LoVo (cell line): ENCODE results near the gene SLC4A1.
A peak's percentile ranks its signal among the peaks of the same experiment; 100 is the strongest.

ENCODE experiments used
- DNase-seq: peaks from one replicate; pipeline ENCODE4 v3.0.0-alpha.2; 2016; ENCODE audit warnings: low spot score

SLC4A1 gene

GRCh38 chr17:44267818-44268490 lies at the start of gene SLC4A1:
Gene SLC4A1, minus strand, starts transcription at chr17:44268135. Its CDS starts 5,269 bp downstream, at chr17:44262866.
- no peak for DNase-seq

GRCh38 chr17:44317545-44317944 lies 49.6 kb upstream of the SLC4A1 start:
- DNase-seq, result no peak

- no peak for DNase-seq
Observed at GRCh38 chr17:44315760-44316731, 48.1 kb upstream of the SLC4A1 start.

- DNase-seq, result peak; percentile 33
Observed at GRCh38 chr17:44314869-44315661, 47.1 kb upstream of the SLC4A1 start.

GRCh38 chr17:44314524-44314868 lies 46.6 kb upstream of the SLC4A1 start:
- no peak for DNase-seq

- no peak for DNase-seq
Observed at GRCh38 chr17:44314031-44314430, 46.1 kb upstream of the SLC4A1 start.

GRCh38 chr17:44312396-44313104 lies 44.6 kb upstream of the SLC4A1 start:
- no peak for DNase-seq

- DNase-seq, result no peak
Observed at GRCh38 chr17:44311562-44312181, 43.7 kb upstream of the SLC4A1 start.

GRCh38 chr17:44310609-44311376 lies 42.9 kb upstream of the SLC4A1 start:
- no peak for DNase-seq

- no peak for DNase-seq
Observed at GRCh38 chr17:44310188-44310587, 42.3 kb upstream of the SLC4A1 start.

- DNase-seq, result no peak
Observed at GRCh38 chr17:44309472-44309871, 41.5 kb upstream of the SLC4A1 start.

GRCh38 chr17:44308865-44309264 lies 40.9 kb upstream of the SLC4A1 start:
- DNase-seq, result no peak

GRCh38 chr17:44308320-44308818 lies 40.4 kb upstream of the SLC4A1 start, which contains the start of gene RUNDC3A:
Gene RUNDC3A, plus strand, starts transcription at chr17:44308601. Its CDS starts 232 bp downstream, at chr17:44308833.
- no peak for DNase-seq

- no peak for DNase-seq
Observed at GRCh38 chr17:44307387-44308186, 39.7 kb upstream of the SLC4A1 start.

- DNase-seq, result no peak
Observed at GRCh38 chr17:44304651-44305050, 36.7 kb upstream of the SLC4A1 start.

- DNase-seq, result no peak
Observed at GRCh38 chr17:44297975-44298374, 30.0 kb upstream of the SLC4A1 start.

- DNase-seq, result no peak
Observed at GRCh38 chr17:44293509-44294226, 25.7 kb upstream of the SLC4A1 start.

- no peak for DNase-seq
Observed at GRCh38 chr17:44287651-44288050, 19.7 kb upstream of the SLC4A1 start.

GRCh38 chr17:44284024-44284400 lies 16.1 kb upstream of the SLC4A1 start:
- no peak for DNase-seq
